ENCODE results near the gene SLC66A2. TPM values are rescaled to one million over a fixed set of nuclear protein-coding genes. Genes with fewer than 3 reads are reported as not detected.

The SLC66A2 gene
- total and polyA plus RNA-seq, 10 donors: 28.7 to 61.9 (median 50.0) TPM

DNA sequence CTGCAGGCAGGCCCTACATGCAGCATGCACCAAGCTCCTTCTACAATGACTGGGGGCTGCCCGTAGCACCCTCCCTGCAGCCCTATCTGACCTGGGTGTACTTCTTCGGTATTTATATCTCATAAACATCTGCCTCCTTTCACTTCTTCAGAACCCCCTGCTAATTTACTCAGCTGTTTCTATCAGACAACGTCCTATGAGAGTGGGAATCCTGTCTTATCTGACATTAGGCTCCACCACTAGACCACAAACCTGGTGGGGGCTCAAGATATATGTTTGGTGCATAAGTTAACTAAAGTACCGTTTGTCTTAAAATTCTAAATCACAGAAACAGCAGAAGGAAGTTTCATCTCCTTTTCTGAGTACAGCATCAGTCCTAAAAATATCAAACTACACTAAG, 23.6 kb upstream of the SLC66A2 start:
- 85 to 95% (median 92%) methylated on average over 4 of the region's 4 CpGs for WGBS, 5 donors
- Histone ChIP-seq H3K36me3 (peaks cover 0 to 92% (median 63%) of the 10 kb centered on the region in 6 donors), H3K4me3 (no peak overlapping the region), H3K27ac (no peak overlapping the region), H3K9me3 (no peaks in the 10 kb centered on the region), H3K4me1 (peaks cover 0 to 11% (median 4%) of the 10 kb centered on the region in 6 donors), H3K27me3 (replicated peaks in 1 of 7) (no peaks in the 10 kb centered on the region)
- intact Hi-C loops (cut with DNase I; ENCODE audit: low total_unique reads): no loop called here
- TF ChIP-seq POLR2AphosphoS5 (IDR thresholded peaks at IDR 0.05) (no peak), POLR2A (IDR thresholded peaks at IDR 0.05) (no peak)
- TF ChIP-seq, protein P1, sequence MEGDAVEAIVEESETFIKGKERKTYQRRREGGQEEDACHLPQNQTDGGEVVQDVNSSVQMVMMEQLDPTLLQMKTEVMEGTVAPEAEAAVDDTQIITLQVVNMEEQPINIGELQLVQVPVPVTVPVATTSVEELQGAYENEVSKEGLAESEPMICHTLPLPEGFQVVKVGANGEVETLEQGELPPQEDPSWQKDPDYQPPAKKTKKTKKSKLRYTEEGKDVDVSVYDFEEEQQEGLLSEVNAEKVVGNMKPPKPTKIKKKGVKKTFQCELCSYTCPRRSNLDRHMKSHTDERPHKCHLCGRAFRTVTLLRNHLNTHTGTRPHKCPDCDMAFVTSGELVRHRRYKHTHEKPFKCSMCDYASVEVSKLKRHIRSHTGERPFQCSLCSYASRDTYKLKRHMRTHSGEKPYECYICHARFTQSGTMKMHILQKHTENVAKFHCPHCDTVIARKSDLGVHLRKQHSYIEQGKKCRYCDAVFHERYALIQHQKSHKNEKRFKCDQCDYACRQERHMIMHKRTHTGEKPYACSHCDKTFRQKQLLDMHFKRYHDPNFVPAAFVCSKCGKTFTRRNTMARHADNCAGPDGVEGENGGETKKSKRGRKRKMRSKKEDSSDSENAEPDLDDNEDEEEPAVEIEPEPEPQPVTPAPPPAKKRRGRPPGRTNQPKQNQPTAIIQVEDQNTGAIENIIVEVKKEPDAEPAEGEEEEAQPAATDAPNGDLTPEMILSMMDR (IDR thresholded peaks at IDR 0.05 in 8 of 11, conservative IDR thresholded peaks at IDR 0.05 in 3 of 11): no peak
- no peak for DNase-seq

- H3K4me1 ChIP-seq: peaks cover 0 to 11% (median 0%) of the 10 kb centered on the region in 6 donors
- 92 to 98% (median 96%) methylated on average over 4 of the region's 4 CpGs for WGBS, 5 donors
- peaks cover 0 to 92% (median 65%) of the 10 kb centered on the region in 6 donors for H3K36me3 ChIP-seq
- TF ChIP-seq POLR2AphosphoS5 (IDR thresholded peaks at IDR 0.05) (no peak), POLR2A (IDR thresholded peaks at IDR 0.05) (no peak)
- TF ChIP-seq, protein P1 (IDR thresholded peaks at IDR 0.05 in 8 of 11, conservative IDR thresholded peaks at IDR 0.05 in 3 of 11): no peak
- no peak for DNase-seq
- no peaks in the 10 kb centered on the region for H3K9me3 ChIP-seq
- no peak overlapping the region for H3K27ac ChIP-seq
- H3K27me3 ChIP-seq (replicated peaks in 1 of 7): no peaks in the 10 kb centered on the region
- intact Hi-C loops (cut with DNase I; ENCODE audit: low total_unique reads): no loop called here
- no peak overlapping the region for H3K4me3 ChIP-seq
These were observed 22.7 kb upstream of the SLC66A2 start for GRCh38 chr18:79974025-79974654.

GRCh38 chr18:79973517-79973916, 22.1 kb upstream of the SLC66A2 start:
- Histone ChIP-seq H3K27me3 (replicated peaks in 1 of 7) (no peaks in the 10 kb centered on the region), H3K27ac (no peak overlapping the region), H3K36me3 (peaks cover 0 to 90% (median 61%) of the 10 kb centered on the region in 6 donors), H3K4me1 (peaks cover 0 to 11% (median 0%) of the 10 kb centered on the region in 6 donors), H3K4me3 (no peak overlapping the region), H3K9me3 (no peaks in the 10 kb centered on the region)
- TF ChIP-seq POLR2AphosphoS5 (IDR thresholded peaks at IDR 0.05): no peak
- TF ChIP-seq POLR2A (IDR thresholded peaks at IDR 0.05): no peak
- TF ChIP-seq, protein P1 (IDR thresholded peaks at IDR 0.05 in 8 of 11, conservative IDR thresholded peaks at IDR 0.05 in 3 of 11): no peak
- WGBS, 5 donors: 94 to 95% (median 95%) methylated on average over 16 of the region's 16 CpGs
- intact Hi-C loops (cut with DNase I; ENCODE audit: low total_unique reads): no loop called here
- no peak for DNase-seq

DNA sequence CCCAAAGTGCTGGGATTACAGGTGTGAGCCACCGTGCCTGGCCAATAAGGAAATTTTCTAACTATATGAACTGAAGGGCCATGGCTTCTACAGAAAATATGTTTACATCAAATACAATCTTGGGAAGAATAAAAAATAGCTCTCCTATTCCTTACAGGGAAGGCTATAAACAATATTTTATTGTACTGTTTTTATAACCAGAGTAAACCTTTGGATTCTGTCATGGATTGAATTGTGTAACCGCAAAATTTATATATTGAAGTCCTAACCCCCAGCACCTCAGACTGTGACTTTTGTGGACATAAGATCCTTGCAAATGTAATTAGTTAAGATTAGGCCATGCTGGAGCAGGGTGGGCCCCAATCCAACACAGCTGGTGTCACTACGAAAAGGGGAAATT, 21.3 kb upstream of the SLC66A2 start:
- Histone ChIP-seq H3K36me3 (peaks cover 0 to 92% (median 61%) of the 10 kb centered on the region in 6 donors), H3K9me3 (no peaks in the 10 kb centered on the region), H3K27ac (no peak overlapping the region), H3K27me3 (replicated peaks in 1 of 7) (no peaks in the 10 kb centered on the region), H3K4me3 (no peak overlapping the region), H3K4me1 (peaks cover 0 to 11% (median 0%) of the 10 kb centered on the region in 6 donors)
- DNase-seq: no peak
- intact Hi-C loops (cut with DNase I; ENCODE audit: low total_unique reads): no loop called here
- 93 to 97% (median 95%) methylated on average over 3 of the region's 3 CpGs for WGBS, 5 donors
- TF ChIP-seq, protein P1 (IDR thresholded peaks at IDR 0.05 in 8 of 11, conservative IDR thresholded peaks at IDR 0.05 in 3 of 11): no peak
- TF ChIP-seq POLR2AphosphoS5 (IDR thresholded peaks at IDR 0.05) (no peak), POLR2A (IDR thresholded peaks at IDR 0.05) (no peak)
